Stimulated activated CD4-positive, alpha-beta T cell treated with anti-CD3 and anti-CD28 coated beads, Interleukin-1b, Interleukin-23, amount 100 ng/mL, for 4 hours (primary cell): Measurements from ENCODE around the gene DARS2.
"Not testable (repeated sequence)": the region's sequence is repeated elsewhere in the genome, so short reads cannot be mapped to it uniquely, and the experiment has no call there.

Experiments
- DNase-seq, 2 donors: peaks; one replicate each; pipeline ENCODE4 v3.0.0-alpha.2; 2020; ENCODE audit warnings: low read depth in 2 of 2

DARS2 gene, protein sequence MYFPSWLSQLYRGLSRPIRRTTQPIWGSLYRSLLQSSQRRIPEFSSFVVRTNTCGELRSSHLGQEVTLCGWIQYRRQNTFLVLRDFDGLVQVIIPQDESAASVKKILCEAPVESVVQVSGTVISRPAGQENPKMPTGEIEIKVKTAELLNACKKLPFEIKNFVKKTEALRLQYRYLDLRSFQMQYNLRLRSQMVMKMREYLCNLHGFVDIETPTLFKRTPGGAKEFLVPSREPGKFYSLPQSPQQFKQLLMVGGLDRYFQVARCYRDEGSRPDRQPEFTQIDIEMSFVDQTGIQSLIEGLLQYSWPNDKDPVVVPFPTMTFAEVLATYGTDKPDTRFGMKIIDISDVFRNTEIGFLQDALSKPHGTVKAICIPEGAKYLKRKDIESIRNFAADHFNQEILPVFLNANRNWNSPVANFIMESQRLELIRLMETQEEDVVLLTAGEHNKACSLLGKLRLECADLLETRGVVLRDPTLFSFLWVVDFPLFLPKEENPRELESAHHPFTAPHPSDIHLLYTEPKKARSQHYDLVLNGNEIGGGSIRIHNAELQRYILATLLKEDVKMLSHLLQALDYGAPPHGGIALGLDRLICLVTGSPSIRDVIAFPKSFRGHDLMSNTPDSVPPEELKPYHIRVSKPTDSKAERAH

DNA sequence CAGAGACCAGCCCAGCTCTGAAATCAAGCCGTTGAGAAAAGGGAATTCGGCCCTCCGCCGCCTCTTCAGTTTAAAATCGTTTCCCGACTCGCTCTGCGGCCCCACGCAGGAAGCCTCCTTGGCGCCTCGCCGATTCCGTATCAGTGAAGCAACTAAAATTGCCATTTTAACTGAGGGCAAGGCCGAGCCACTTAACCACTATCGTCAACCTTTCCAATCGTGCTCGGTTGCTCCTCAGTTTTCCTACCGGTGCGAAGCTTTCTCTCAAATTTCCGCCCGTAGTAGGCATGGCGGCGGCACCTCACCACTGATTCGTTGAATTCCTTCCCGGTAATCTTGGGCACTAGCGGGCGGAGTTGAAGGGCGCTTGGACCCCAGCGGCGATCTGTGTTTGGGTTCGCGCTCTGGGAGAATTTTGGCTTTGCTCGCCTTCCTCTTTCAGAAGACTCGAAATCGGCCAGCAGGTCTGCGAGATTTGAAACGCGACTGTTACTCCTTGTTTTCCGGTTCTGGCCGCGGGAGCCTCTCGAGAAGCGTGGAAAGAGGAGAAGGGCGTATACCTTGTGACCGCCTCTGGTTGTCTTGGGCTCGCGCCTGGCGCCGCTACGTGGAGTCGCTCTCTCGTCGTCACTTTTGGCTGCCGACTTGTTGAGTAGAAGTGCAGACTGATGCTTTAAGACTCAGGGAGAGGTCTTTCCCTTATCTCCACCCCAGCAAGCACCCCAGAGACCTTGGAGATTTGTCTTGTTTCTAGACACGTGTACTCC, at the start of gene DARS2, which contains the start of gene CENPL:
TSS of gene DARS2 (plus strand) at position 359 of the 767 bp plus-strand sequence. CDS start 557 bp downstream, outside the sequence.
TSS of gene CENPL (minus strand) at position 569 of the 767 bp plus-strand sequence. CDS start 13,584 bp downstream, outside the sequence.
- peak; percentile 74 to 83 for DNase-seq

GRCh38 chr1:173775578-173776226, 48.8 kb upstream of the DARS2 start:
- no peak for DNase-seq

DNA sequence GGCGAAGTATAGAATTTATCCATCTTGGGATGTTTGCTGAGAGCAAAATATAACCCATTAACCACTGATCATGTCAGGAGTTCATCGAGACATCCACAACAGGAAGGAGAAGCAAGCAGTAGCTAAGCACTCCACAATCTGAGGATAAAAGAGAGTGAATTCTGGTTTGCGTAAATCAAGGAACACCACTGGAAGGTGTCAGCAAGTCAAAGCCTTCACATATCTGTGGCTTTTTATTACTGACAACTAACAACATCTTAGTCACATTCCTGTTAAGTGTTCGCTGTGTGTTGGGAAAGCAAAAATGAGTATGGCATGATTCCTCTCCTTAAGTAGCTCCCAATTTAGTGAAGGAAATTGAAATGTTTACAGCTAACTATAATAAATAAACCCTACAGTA, 44.5 kb upstream of the DARS2 start:
- no peak for DNase-seq

DNA sequence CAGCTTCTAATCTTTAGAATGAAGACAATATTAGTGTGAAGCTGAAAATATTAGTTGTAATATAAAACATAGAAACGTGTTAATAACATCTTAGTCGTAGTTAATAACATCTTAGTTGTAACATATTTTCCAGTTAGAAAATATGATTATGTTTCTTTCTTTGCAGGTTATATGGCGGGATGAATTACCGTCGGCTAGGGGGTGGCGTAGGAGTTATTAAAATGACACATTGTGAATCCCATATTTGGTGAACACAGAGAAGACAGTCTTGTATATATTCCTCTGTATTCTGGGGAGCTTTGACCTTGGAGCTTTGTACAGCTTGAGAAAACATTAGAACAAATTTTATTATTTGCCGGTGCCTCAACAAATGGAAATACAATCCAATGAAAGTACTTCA, 39.5 kb upstream of the DARS2 start:
- no peak for DNase-seq

DNA sequence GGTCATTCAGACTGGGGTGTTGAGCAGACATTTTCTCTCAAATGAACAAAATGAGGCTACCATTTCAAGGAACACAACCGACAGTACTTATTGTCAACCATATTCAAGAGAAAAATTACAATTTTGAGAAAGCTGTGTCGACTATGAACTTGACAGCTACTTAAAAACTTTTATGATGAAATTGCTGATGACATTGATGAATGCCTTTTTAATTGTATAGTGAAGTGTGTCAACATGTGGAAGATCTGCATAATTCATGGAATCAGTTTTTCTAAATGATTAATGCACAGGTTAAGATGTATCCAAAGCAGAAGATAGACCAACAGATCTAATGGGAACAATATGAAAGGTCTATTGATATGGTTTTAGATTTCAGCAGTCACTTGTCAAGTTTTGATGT, 34.6 kb upstream of the DARS2 start:
- DNase-seq = no peak

DNA sequence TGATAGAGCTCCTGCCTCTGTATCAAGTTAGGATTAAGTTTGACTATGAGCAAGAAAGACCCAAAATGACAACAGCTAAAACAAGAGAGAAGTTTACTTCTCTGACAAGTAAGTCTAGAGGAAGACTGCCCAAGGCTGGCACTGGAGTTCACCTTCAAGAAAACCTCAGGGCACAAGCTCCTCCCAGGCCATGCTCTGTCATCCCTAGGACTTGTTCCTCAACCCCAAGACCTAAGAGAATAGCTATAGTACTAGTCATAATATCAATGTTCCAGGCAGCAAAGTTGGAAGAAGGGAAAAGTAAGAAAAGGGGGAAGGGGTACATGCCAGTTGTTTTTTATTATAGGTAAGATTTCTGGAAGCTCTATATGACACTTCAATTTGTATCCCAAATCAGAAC, 26.4 kb upstream of the DARS2 start:
- DNase-seq = no peak

DNA sequence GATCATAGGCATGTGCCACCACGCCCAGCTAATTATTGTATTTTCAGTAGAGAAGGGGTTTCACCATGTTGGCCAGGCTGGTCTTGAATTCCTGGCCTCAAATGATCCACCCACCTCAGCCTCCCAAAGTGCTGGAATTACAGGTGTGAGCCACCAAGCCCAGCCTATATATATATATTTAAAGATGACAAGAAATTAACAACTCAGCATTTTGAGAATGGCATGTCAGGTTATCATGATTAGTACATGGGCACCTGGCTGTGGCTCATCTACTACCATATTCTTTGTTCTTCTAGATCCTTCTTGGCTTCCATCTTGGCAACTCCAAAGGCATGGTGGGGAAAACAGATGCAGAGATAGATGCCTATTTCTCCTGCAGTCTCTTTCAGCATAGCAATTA, 24.5 kb upstream of the DARS2 start:
- DNase-seq = not testable (repeated sequence)

DNA sequence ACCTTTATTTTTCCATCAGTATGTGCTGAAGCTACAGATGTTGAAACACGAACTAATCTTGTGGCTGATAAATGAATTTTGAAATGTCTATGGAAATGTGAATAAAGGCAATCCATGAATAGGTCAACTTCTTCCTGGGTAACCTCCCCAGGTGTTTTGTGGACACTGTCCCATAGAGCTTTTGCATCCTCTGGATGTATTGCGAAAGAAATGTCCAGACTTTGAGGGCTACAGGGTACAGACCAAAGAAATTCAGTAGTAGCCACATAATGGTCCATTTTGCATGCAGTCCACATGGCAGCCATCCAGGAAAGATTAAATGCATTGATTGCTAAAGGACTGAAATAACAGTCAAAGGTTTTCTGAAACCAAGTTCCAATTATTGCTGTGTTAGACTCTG, 21.5 kb upstream of the DARS2 start:
- DNase-seq = no peak

GRCh38 chr1:173813654-173814053, 10.8 kb upstream of the DARS2 start:
- DNase-seq = not testable (repeated sequence)

DNA sequence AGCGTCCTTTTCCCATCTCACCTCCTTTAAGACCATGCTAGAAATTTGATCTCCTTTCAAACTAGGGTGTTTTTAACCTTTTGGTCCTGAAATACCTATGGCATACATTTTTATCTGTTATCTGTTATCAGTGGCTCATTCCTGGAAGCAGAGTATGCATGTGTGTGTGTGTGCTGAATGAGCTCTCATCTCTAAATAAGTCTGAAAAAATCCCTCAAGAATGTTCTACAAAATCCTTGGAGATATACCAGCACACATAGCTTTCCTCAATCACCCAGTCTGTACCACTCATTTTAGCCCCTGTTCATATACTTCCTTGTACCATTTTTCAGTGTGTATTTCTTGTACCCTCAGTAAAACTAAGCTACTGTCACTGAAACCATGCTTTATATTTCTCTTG, 6.0 kb upstream of the DARS2 start:
- no peak for DNase-seq

DNA sequence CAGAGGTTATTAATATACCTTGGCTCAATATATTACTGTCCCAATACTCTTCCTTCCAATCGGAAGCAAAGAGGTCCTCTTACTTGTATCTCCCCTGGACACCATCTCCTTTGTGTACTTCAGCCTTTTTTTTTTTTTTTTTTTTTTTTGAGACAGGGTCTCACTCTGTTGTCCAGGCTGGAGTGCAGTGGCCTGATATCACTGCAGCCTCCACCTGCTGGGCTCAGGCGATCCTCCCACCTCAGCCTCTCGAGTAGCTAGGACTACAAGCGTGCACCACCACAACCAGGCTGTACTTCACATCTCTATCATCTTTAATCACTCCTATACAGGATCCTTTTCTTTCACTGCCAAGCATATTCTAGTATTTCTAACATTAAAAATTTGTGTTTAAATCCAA, 2.8 kb upstream of the DARS2 start:
- no peak for DNase-seq

DNA sequence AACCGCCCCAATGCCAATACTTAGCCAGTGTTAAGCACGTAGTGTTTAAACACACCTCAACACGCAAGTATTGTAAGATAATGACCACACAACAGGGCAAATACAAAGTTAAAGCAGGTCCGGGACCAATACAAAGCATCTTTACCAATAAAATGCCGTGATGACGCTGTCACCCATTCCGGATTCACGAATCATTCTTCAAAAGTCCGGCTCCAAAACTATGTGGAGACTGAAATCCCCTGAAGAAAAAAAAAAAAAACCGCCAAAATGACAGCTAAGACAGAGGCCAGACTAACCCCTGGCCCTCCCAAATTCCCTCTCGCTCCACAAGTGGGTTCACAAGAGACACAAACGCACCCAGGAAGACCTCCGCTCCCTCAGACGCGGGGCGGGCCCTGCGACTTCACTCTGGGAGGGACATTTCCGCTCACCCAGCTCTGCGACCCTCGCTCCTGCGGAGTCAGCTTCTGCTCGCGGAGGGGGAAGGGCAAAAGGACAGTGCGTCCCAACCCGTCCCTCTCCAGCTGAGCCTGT, 625 bp upstream of the DARS2 start:
- DNase-seq = no peak

- no peak for DNase-seq
Observed at GRCh38 chr1:173827611-173828010, 3.1 kb downstream of the DARS2 start.

- DNase-seq = no peak
Observed at GRCh38 chr1:173832748-173833147, 8.3 kb downstream of the DARS2 start.

GRCh38 chr1:173852105-173852504, 27.6 kb downstream of the DARS2 start:
- DNase-seq = no peak

GRCh38 chr1:173853074-173853473, 28.6 kb downstream of the DARS2 start:
- DNase-seq = no peak

DNA sequence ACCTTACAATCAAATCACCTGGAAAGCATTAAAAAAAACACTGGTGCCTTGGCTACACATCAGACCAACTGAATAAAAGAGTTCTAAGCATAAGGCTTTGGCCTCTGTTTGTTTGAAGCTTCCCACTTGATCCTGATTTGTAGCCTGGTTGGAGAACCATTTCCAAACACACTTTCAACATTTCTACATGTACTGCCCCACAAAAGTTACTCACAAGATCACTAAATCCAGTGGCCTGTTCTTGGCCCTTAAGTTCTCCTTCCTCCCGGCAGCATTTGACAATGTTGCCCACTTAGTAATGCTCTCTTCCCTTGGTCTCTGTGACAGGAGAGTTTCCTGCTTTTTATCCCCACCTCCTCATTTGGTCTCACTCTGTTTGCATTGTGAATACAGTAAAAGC, 31.5 kb downstream of the DARS2 start:
- DNase-seq = no peak

DNA sequence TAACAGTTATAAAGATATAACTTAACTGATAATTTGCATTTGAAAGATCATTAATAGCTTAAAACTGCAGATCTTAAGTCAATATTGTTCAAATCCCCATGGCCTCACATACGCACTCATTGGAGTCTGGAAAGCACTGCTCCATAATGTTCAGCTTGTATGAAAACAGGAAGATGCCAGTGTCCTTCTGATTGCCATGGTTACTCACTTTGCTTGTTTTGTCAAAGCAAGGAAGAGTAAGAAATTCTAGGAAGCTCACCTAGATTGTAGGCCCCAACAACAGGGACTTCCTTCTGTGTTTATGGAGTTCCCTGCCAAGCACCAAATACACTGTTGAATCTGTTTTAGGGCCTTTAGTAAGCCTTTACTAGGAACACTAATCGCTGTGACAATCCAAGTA, 32.4 kb downstream of the DARS2 start:
- no peak for DNase-seq

DNA sequence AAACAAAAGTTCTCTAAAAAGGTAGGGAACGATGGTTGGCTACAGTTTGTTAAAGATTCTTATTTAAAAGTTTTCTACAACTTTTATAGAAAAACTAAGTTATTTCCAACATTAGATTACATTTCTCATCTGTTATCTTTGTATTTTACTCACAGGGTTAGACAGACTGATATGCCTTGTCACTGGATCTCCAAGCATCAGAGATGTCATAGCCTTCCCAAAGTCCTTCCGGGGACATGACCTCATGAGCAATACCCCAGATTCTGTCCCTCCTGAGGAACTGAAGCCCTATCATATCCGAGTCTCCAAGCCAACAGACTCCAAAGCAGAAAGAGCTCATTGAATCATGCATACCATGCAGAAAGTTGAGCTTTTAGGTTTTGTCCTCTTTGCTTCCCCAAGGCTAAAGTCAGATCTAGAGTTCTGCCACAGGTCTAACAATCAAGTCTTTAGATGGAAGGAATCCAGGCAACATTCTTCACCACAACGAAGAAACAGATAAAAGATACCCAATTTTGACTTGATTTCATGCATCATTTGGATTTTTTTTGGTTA, 33.0 kb downstream of the DARS2 start:
- DNase-seq = no peak

- not testable (repeated sequence) for DNase-seq
Observed at GRCh38 chr1:173859547-173859946, 35.1 kb downstream of the DARS2 start.

DNA sequence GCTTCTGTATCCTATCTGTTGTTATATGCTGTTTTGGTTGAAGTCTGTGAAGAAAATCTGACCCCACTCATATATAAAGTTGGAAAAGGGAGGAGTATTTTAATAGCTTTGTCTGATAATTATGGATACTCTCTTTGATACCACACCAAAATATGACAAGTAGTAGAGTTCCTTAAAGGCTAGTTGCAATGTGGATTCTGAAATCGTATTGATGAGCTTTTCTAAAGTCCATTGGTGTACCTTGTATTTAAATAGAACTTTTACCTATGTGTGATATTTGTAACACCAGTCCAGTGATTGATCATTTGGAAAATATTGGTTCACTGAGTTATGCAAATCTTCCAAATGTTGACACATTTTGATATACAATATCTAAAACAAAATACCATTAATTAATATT, 35.6 kb downstream of the DARS2 start:
- no peak for DNase-seq
